Measurements from ENCODE around the gene AUNIP.

GRCh38 chr1:25908161-25908560 is 48.9 kb upstream of the AUNIP start:
- TF ChIP-seq CTCF (IDR thresholded peaks at IDR 0.05), result no peak
- no peak for TF ChIP-seq POLR2A (IDR thresholded peaks at IDR 0.05)
